Hematopoietic multipotent progenitor cell (in vitro differentiated cells): ENCODE measurements around the gene NR1I2. TPM values are rescaled to one million over a fixed set of nuclear protein-coding genes. Genes with fewer than 3 reads are reported as not detected.

ENCODE experiments used
- DNase-seq, 3 donors: peaks; one replicate each; pipeline ENCODE4 v3.0.0-alpha.2; 2011 to 2015; ENCODE audit warnings: low read depth in 2 of 3, low spot score in 2 of 3
- total RNA-seq: library from RNA; depleted of rRNA; stranded (reverse); fragments of >200 nt; gene quantifications from one replicate; pipeline ENCODE4 v1.2.3, GENCODE V29; 2012

NR1I2 gene
- 2.4 TPM for total RNA-seq

- DNase-seq = peak in 1 of 3 donors; percentile 6
These were observed at the start of gene NR1I2 for GRCh38 chr3:119781330-119782198. NR1I2 (plus strand) TSS chr3:119782101.

DNA sequence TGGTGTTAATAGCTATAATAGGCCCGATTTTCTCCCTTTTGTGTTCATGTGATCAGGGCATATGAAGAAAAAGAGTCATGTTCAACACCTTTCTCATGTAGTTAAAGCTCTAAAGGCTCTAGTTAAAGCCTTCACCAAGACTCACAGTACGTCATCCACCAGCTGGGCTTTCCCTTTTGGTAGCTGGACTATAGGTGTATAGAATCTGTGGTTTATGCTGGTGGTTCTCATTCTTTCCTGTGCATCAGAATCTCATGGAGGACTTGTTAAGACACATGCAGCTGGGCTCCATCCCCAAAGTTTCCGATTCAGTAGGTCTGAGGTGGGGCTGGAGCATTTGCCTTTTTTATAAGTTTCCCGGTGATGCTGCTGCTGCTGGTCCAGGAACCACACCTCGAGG is 48.1 kb upstream of the NR1I2 start:
- no peak for DNase-seq

DNA sequence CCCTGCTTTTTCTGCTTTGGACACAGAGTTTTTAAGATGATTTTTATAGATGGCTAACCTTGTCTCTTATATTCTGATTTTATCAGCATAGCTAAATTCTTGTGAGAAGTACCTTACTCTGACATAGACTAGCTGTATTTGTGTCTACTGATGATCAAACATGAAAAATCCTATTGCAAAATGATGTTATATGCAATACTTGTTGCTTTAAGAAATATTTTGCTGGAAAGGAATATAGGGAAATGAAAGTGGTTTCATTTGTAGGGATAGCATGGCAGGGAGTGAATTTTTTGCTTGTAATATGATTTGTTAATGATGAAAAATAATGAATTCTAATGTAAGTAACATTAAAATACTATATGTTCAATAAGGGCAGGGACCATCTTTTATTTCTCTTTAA is 43.2 kb upstream of the NR1I2 start:
- DNase-seq = no peak

GRCh38 chr3:119741657-119742590 is 40.0 kb upstream of the NR1I2 start:
- no peak for DNase-seq

GRCh38 chr3:119743921-119744320 is 38.0 kb upstream of the NR1I2 start:
- no peak for DNase-seq

DNA sequence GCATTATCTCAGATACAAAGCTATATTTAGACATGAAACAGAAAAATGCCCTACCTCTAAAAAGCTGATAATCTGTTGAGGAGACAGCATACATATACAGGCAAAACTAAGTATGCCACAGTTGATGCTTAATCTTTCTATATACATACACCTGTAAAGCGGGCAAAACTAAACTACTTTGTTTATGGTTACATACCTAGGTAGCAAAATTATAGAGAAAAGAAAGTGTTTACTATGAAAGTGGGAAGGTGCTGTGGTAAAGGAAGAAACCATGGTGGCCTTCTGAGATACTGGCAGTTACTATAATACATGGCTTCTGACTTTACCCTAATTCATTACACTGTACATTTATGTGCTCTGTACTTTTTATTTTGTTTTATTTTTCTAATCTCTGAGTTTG is 36.0 kb upstream of the NR1I2 start:
- no peak for DNase-seq

DNA sequence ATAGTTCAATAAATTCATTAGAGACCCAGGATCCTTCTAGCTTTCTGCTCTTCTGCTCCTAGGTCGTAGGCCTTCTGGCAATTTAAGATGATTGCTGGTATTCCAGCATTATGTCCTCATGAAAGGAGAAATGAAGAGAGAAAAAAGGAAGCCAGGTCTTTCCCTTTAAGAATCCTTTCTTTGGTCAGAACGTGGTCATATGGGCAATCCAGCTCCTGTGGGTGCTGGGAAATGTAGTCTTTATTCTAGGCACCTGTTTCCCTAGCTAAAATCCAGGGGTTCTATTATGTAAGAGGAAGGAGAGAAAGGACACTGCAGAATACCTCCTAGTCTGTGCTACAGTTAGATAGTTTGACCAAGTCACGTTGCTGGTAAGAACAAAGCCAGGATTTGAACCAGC is 35.5 kb upstream of the NR1I2 start:
- no peak for DNase-seq

DNA sequence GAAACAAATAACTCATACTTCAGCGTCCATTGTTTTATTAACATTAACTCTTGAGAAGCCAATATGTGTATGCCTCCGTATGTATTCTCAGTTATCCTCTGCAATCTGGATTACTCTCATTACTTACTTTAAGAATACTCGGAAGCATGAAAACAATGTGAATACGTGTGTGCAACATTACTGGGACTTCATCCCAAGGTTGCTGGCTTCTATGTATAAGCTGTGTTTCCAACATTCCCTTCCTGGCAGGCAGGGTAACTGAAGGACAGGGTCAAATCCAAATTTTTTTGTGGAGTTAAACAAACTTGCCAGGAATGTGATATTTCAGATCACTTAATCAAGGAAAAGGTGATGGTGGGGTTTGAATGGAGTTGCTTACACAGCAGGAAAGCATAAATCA is 34.5 kb upstream of the NR1I2 start:
- DNase-seq = no peak

DNA sequence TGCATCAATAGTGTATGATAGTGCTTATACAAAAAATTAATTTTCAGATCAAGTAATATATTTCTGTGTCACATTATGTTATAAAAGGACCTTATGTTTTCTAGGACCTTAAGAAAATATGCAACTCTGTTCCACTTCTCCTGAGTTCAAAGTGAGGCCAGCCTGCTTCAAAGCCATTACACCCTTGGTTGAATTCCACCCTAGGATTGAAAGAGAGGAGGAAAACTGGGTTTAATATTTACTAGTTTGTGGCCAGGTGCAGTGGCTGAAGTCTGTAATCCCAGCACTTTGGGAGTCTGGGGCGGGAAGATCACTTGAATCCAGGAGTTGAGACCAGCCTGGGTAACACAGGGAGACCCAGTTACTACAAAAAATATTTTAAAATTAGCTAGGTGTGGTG is 32.9 kb upstream of the NR1I2 start:
- DNase-seq = no peak

GRCh38 chr3:119751423-119751822 is 30.5 kb upstream of the NR1I2 start:
- no peak for DNase-seq

DNA sequence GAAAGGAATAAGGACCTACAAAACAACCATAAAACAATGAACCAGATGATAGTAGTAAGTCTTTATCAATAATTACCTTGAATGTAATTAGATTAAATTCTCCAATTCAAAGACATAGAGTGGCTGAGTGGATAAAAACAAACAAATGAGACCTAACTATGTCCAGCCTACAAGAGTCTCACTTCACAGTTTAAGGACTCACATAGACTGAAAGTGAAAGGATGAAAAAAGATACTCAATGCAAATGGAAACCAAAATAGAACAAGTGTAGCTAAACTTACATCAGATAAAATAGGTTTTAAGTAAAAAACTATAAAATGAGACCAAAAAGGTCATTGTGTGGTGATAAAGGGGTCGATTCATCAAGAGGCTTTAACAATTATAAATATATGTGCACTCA is 21.9 kb upstream of the NR1I2 start:
- DNase-seq = no peak

DNA sequence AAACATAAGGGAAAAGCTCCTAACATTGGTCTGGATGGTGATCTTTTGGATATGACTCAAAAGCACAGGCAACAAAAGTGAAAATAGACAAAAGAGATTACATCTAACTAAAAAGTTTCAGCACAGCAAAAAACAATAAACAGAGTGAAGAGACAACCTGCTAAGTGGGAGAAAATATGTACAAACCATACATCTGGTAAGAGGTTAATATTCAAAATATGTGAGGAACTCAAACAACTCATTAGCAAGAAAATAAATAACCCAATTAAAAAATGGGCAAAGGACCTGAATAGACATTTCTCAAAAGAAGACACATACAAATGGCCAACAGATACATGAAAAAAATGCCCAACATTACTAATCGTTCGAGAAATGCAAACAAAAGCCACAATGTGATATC is 19.0 kb upstream of the NR1I2 start:
- DNase-seq = no peak

DNA sequence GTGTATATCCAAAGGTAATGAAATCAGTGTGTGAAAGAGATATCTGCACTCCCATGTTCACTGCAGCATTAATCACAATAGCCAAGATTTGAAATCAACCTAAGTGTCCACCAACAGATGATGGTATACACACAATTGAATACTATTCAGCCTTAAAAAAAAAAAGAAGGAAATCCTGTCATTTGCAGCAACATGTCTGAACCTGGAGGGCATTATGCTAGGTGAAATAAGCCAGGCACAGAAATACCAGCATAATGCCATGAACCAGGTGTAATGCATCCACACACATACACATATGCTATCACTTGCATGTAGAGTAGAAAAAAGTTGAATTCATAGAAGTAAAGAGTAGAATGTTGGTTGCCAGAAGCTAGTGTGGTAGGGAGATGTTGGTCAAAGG is 18.4 kb upstream of the NR1I2 start:
- no peak for DNase-seq

DNA sequence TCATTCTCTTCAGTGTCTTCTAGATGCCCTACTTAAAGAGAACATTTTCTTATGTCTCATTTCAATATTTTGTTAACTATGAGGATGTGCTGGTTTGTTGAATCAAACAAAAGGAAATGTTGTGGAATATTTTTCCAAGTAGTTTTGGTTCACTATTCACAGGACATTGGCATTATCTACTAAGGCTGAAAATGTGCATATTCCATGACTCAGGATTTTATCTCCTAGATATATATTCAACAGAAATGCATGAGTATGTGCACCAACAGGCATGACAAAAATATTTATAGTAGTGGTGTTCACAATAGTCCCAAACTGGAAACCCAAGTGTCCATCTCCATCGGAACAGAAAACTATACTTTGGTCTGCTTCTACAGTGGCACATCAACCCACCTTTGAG is 16.7 kb upstream of the NR1I2 start:
- DNase-seq = no peak

DNA sequence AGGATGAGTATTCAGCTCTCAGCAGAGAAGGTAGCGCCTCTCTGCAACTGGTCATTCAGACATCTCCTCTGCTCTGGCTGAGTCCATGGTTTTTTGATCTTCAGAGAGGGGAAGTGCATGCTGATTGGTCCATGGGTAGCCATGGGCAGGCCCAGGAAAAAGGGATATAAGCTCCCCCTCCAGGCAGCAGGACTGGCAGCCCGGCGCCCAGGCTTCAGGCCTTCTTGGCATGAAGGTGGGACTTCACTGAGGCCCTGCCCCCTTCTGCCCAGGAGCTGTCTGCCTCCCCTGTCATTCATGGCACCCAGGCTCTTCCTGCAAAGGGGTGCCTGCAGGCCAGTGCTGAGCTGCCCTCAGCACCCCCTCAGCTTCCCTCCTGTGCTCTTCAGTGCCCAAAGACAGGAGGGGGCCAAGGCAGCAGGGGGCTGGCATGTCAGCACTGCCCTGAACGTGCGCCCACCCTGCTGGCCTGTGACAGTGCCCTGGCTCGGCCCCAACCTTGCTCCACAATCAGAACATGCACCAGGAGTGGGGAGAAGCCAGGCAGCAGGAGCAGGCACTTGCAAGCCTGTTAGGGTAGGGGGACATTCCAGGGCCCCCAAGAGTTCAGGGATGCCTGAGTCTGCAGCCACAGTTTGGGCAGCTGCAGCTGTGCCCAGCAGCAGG is 13.8 kb upstream of the NR1I2 start:
- DNase-seq = no peak

GRCh38 chr3:119768668-119769393 is 13.1 kb upstream of the NR1I2 start:
- DNase-seq = no peak

DNA sequence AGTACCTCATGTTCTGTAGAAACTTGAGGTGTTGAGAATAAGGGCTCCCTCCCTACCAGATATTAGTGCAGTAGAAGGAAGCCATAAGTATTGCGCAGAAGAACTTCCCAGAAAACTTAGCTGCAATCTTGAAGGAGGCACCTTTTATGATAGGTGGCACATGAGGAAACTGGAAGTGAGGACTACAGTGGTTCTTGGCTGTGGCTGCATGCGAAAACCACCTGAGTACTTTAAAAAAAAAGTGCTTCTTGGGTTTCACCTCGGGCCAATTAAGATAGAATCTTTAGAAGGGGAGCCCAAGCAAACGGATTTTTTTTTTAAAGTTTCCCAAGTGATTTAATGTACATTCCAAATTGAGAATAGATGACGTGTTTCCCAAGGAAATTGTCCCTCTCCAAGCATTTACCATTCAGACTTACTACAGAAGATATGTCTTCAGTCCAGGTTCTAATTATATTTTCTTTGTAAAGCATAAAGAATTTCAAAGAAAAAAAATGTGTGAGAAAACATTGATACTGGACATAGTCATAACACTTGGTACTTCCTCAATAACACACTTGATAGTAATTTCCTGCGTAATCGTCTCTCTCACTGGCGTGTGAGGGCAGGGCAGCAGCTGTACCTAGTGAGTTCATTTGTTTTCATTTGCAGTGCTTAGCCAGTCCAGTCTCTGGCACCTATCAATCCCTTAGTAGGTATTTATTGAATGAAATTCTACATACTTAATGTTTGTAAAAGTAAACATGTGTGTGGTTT is 12.3 kb upstream of the NR1I2 start:
- DNase-seq = no peak

DNA sequence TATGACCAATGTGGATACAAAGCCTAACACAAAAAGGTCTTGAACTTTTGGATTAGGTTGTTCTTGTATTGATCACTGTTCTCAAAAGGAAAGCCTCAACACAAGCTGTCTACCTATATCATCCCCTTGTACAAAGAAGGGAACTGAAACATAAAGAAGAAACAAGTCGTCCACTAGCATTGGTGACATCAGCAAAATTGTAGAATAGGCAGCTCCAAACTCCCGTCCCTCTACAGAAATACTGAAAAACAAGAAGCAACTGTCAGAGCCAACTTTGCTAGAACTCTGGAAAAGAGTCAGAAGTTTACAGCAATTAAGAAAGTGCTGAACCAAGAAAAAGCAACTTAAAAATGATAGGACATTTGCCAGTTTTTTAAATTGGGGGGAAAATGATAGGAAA is 7.5 kb upstream of the NR1I2 start:
- no peak for DNase-seq

DNA sequence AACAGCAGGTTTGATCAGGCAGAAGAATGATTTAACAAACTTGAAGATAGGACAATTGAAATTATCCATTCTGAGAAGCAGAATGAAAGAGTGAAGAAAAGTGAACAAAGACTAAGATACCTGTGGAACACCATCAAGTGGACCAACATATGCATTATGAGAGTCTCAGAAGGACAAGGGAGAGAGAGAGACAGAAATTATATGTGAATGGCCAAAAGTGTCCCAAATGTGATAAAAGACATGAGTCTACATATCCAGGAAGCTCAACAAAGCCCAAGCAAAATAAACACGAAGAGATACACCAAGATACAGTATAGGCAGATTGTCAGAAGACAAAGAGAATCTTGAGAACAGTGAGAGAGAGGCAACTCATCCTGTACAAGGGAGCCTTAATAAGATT is 5.6 kb upstream of the NR1I2 start:
- DNase-seq = no peak

DNA sequence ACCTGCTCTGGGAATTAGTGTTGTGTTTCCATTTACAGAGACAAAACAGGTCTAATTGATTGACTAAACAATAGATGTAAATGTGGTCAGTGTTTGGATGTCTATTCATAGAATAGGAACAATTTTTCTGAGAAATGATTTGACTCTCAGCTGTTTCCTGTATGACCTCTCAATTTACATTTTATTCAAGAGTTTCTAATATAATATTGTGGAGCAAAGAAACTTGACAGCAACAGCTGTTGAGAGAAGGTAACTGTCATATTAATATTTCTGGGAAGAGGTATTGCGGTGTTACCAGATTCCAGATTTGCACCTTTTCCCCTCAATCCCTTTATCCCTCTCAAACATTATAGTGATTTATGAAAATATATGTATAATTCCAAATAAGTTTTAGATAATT is 3.7 kb upstream of the NR1I2 start:
- no peak for DNase-seq
